Activated CD8-positive, alpha-beta T cell treated with anti-CD3 and anti-CD28 coated beads for 36 hours (primary cell): Measurements from ENCODE around the gene MITF. TPM values are rescaled to one million over a fixed set of nuclear protein-coding genes. Genes with fewer than 3 reads are reported as not detected.
"Not testable (repeated sequence)": the region's sequence is repeated elsewhere in the genome, so short reads cannot be mapped to it uniquely, and the experiment has no call there.

ENCODE experiments used
- ATAC-seq: fragments of 200-7000 bp; cut with Tn5 transposase; one replicate; pipeline ENCODE4 v1.10.0; 2021; ENCODE audit warnings: mild to moderate bottlenecking, moderate library complexity
- CTCF ChIA-PET: fragments of 350-600 bp; sonication (Branson Sonifier 250); formaldehyde crosslinking; loops from one replicate; lab custom pipeline; 2021; ENCODE audit warnings: antibody characterized with exemption; lab: Charles Lee
- POLR2A ChIA-PET: fragments of 350-600 bp; sonication (Branson Sonifier 250); formaldehyde crosslinking; loops from one replicate; lab custom pipeline; 2021; ENCODE audit warnings: antibody characterized with exemption; lab: Charles Lee
- DNase-seq: peaks from one replicate; pipeline ENCODE4 v3.0.0-alpha.2; 2020
- H3K27ac Mint-ChIP-seq: one replicate; pipeline ENCODE4 v1.8.0; 2021; ENCODE audit warnings: mild to moderate bottlenecking, mixed read lengths
- H3K27me3 Mint-ChIP-seq: one replicate; pipeline ENCODE4 v1.8.0; 2021; ENCODE audit warnings: mixed read lengths
- H3K36me3 Mint-ChIP-seq: one replicate; pipeline ENCODE4 v1.8.0; 2021; ENCODE audit warnings: low read depth, mixed read lengths
- H3K4me1 Mint-ChIP-seq: one replicate; pipeline ENCODE4 v1.8.0; 2021; ENCODE audit warnings: low read depth, mixed read lengths
- H3K4me3 Mint-ChIP-seq: one replicate; pipeline ENCODE4 v1.8.0; 2021; ENCODE audit warnings: mild to moderate bottlenecking, moderate library complexity, mixed read lengths
- H3K9me3 Mint-ChIP-seq: one replicate; pipeline ENCODE4 v1.8.0; 2021; ENCODE audit warnings: mixed read lengths
- CTCF ChIP-seq: fragments of 200-600 bp; IDR thresholded peaks from one replicate; pipeline ENCODE4 v1.8.0; 2022; ENCODE audit warnings: antibody characterized with exemption, mild to moderate bottlenecking
- intact Hi-C: fragments of 100-400 bp; cut with micrococcal nuclease; formaldehyde crosslinking; loops from one replicate; pipeline ENCODE4 v1.10.0; 2022
- total RNA-seq, 2 experiments: library from RNA; stranded (reverse); gene quantifications; one replicate each; pipeline ENCODE4 v1.2.3, GENCODE V29; 2021

MITF gene
- total RNA-seq, 2 experiments from 2014 or later = not detected

DNA sequence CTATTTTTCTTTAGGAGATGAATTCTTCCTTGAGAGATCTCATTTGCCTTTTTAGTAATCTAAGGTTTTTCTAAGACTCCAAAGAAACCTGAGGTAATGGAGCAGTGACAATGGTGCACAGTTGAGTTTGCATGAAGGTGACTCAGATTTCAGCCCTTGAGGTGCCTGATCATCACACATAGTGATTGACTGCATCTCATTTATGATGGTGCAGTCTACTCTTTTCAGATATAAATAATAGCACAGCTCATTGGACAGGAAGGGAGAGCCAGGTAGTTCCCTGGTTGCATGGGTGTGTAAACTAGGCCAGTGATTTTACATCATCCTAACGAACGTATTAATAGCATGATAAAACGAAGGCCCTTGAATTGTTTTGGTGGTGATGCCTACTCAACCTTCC is 174.2 kb downstream of the MITF start:
- no peak for TF ChIP-seq CTCF
- Mint-ChIP-seq H3K4me1 (no peaks in the 10 kb centered on the region), H3K9me3 (peaks cover 3% of the 10 kb centered on the region), H3K4me3 (no peak overlapping the region), H3K36me3 (no peaks in the 10 kb centered on the region), H3K27ac (no peak overlapping the region), H3K27me3 (peaks cover 1% of the 10 kb centered on the region)
- intact Hi-C loops = no loop called here
- ChIA-PET CTCF (no interaction called here), POLR2A (no interaction called here)
- ATAC-seq = no peak
- no peak for DNase-seq

GRCh38 chr3:69914395-69914794 is 175.1 kb downstream of the MITF start:
- ATAC-seq = no peak
- H3K27me3 Mint-ChIP-seq = peaks cover 1% of the 10 kb centered on the region

DNA sequence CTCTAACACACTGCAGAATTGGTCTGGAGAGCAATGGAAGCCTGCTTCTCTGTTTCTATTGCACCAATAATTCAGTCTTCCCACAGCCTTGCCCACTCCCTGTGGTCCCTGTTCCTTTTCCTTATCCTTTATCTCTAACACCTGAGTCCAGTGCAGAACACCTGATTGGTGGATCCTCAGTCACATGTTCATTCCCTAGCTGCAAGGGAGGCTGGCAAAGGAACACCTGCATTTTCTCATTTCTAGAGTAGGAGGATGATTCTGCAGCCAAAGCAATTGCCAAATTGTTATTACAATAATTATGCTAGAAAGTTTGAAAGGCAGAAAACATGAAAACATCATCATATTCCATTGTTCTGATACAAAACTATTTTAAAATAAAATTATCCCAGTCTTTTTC is 176.5 kb downstream of the MITF start:
- CTCF ChIA-PET = no interaction called here
- H3K9me3 Mint-ChIP-seq = peaks cover 2% of the 10 kb centered on the region

More at GRCh38 chr3:69914395-69914794, 175.1 kb downstream of the MITF start:
- H3K4me1 Mint-ChIP-seq = no peaks in the 10 kb centered on the region
- intact Hi-C loops = no loop called here
- ChIA-PET CTCF (no interaction called here), POLR2A (no interaction called here)
- peak; percentile 1 for DNase-seq
- H3K27ac Mint-ChIP-seq = no peak overlapping the region
- no peaks in the 10 kb centered on the region for H3K36me3 Mint-ChIP-seq
- TF ChIP-seq CTCF = no peak
- peaks cover 3% of the 10 kb centered on the region for H3K9me3 Mint-ChIP-seq
- no peak overlapping the region for H3K4me3 Mint-ChIP-seq

DNA sequence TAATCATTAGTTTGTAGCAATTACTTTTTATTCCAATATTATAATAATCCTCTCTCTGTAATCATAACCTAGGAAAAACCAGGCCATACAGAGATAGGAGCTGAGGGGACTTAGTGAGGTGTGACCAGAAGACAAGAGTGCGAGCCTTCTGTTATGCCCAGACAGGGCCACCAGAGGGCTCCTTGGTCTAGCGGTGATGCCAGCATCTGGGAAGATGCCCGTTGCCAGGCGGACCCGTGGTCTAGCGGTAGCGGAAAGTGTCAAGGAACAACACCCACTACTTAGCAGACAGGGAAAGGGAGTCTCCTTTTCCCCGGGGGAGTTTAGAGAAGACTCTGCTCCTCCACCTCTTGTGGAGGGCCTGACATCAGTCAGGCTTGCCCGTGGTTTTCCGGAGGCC is 180.7 kb downstream of the MITF start:
- POLR2A ChIA-PET, H3K27ac Mint-ChIP-seq, H3K9me3 Mint-ChIP-seq, intact Hi-C loops, ATAC-seq, H3K36me3 Mint-ChIP-seq, H3K4me1 Mint-ChIP-seq, H3K4me3 Mint-ChIP-seq, H3K27me3 Mint-ChIP-seq: not testable (repeated sequence)
- peak; percentile 49 for TF ChIP-seq CTCF
- DNase-seq = peak; percentile 1
- CTCF ChIA-PET = interaction anchor here (1.3 kb wide), 1 partner anchor 28 kb away, joined by 3 read pairs; no protein-coding TSS in a partner anchor

More for the DNA sequence above, 176.5 kb downstream of the MITF start:
- ATAC-seq = no peak
- Mint-ChIP-seq H3K27ac (no peak overlapping the region), H3K4me3 (no peak overlapping the region), H3K27me3 (peaks cover 1% of the 10 kb centered on the region), H3K4me1 (no peaks in the 10 kb centered on the region), H3K36me3 (no peaks in the 10 kb centered on the region)
- intact Hi-C loops = no loop called here
- TF ChIP-seq CTCF = no peak
- POLR2A ChIA-PET = no interaction called here
- no peak for DNase-seq

- H3K4me1 Mint-ChIP-seq = no peaks in the 10 kb centered on the region
- no peak overlapping the region for H3K27ac Mint-ChIP-seq
- H3K9me3 Mint-ChIP-seq = peaks cover 2% of the 10 kb centered on the region
- peaks cover 1% of the 10 kb centered on the region for H3K27me3 Mint-ChIP-seq
- TF ChIP-seq CTCF = no peak
- POLR2A ChIA-PET = no interaction called here
- no peak overlapping the region for H3K4me3 Mint-ChIP-seq
- CTCF ChIA-PET = no interaction called here
- H3K36me3 Mint-ChIP-seq = no peaks in the 10 kb centered on the region
- DNase-seq (no peak), ATAC-seq (no peak)
- intact Hi-C loops = no loop called here
Observed at GRCh38 chr3:69921651-69922050, 182.4 kb downstream of the MITF start.
